ENCODE measurements around the gene FA2H.

- no peak for TF ChIP-seq CTCF (IDR thresholded peaks at IDR 0.05)
- TF ChIP-seq POLR2A (IDR thresholded peaks at IDR 0.05) = no peak
These were observed 51.4 kb downstream of the FA2H start for GRCh38 chr16:74723256-74723655.
